Activated CD4-positive, alpha-beta T cell treated with anti-CD3 and anti-CD28 coated beads for 24 hours (primary cell): Measurements from ENCODE around the gene PDGFA.

ENCODE experiments used
- DNase-seq, 2 donors: peaks; one replicate each; pipeline ENCODE4 v3.0.0-alpha.2; 2020; ENCODE audit warnings: low read depth in 2 of 2

PDGFA gene

DNA sequence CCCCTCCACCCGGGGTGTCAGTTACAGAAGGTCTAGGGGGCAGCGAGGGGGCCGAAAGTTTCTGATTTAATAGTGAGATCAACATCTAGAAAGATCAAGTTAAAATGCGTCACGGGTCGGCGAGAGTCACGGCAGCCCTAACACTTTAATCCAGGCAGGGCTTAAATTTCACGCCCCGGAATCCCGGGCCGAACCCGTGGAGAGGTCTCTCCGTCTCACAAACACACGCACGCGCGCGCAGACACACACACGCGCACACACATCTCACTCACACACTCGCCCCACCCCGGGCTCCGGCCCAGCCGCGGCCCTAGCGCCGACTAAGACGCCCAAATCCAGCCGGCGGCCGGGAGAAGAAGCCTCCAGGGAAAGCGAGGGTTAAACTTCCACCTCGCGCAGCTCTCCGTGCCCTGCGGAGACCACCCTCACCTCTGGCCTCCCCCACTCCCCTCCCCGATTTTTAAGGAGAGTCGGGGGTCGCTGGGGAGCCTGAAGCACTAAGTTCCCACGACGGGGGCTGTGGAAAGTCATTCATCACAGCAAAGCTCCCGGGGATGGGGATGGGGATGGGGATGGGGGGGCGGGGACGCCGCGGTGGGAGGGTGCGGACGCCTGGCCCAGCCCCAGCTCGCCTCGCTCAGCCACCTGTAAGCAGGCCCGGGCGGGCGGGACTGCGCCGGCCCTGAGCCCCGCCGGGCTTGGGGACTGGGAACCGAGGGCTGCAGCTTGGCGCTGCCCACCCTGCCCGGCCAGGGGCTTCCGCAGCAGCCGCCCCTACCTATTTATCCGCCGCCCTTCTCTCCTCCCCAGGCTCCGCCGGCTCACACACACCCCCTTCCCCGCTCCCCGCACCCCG, 1.6 kb downstream of the PDGFA start:
- no peak for DNase-seq

DNA sequence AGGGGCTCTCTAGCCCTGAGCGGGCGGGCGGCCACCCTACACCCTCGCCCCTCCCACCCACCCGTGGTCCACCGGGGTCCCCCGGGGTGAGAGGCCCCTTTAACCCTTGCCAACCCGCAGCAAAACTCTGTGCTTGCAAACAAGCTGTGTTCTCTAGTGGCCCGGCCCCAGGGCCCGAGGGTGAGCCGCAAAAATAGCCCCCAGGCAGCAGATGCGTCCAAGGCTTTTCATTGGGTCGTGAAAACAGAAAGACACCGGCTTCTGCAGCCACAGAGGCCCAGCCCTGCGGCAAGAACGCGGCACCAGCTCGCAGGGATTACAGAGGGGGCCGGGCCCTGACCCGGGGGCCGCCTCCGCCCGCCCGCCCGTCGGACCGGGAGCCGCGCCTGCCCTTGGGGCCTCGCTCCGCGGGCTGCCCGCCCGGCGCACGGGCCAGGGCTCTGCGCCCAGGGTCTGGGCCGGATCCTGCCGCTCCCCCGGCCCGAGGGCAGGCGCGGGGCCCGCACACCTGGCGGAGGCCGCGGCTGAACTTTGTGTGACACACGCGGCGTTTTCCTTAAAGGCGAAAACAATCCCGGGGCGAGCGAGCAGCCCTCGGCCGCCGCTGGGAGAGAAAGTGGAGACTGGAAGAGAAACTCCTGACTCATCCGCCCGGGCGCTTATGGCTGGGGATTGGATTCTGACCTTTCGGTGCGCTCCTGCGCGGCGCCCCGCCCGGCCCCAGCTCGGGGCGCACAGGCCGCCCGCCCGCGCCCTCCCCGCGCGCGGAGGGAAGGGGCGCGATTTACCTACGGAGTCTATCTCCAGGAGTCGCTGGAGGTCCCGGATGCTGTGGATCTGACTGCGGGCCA, 2.8 kb downstream of the PDGFA start:
- peak in 1 of 2 donors; percentile 21 for DNase-seq

DNA sequence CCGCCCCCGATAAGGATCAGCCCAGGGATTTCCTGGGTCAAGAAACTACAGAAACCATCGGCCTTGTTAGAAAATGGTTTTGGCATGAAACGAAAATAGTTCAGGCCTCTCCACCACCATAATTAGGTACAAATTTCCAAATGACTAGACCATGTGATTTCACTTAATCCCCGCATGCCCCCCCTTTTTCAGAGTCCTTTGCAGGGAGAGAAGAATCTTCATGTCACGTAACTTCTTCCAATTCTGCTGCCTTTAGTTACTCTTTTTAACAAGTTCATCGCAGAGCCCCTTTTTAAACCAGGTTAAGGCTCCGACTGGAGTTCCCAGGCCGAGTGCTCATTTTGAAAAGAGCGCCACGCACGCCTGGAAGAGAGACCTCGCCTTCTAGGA, 3.4 kb downstream of the PDGFA start:
- no peak for DNase-seq

DNA sequence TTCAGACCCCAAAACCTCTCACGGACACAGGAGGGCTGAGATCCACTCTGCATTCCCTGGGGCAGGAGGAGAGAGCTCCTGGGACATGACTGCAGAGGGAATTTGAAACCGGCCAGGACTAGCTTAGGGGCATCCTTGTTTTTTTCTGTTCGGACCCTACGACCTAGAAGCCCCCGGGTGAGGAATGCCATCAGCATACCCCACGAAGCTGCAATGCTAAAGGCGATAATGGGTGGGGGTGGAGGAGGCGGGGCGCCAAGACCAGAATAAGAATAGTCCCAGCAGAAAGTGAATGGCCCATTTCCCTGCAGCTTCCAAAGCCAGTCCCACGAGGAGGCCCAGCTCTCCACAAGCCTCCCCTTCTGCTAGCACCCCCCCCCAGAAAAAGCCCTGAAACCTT, 4.0 kb downstream of the PDGFA start:
- DNase-seq, result no peak

DNA sequence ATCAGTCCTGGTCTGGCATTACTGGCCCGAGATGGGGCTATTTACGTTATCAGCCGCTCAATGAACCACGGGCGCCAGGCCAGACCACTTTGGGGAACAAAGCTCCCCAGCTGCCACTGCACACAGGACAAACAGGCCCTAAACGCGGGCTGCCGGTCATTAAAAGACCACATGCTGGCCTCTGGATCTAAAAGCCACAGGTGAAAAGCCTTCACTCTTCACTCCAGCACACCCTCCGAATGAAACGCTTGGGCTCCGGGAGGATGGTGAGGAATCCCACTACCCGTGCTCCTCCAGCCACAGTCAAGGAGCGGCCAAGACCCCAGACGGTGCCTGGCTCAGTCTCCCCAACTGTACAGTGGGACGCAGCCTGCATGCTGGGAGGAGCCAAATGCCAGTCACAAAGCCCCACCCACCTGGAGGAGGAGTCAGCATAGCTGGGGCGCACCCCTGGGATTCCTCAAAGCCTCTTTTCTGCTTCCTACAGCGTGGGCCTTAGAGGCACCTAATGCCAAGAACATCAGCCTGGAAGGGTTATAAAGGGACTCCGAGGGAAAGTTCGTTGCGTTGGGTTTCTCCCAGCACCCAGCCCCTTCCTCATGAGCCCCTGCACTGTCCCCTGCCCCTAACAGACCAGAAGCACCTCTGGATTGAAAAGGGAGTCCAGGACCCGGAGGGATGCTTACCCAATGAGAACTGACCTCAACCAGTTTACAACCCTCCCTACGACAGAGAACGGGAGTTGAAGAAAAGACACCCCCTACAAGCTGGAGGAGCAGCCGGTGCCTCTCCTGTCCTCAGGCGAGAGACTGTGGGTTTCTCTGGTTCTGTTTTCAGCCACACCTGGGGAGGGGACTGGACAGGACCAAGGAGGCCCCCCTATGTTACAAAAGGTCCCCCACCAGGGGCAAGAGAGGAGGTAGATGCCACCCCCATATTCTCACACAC, 4.7 kb downstream of the PDGFA start:
- DNase-seq, result no peak

DNA sequence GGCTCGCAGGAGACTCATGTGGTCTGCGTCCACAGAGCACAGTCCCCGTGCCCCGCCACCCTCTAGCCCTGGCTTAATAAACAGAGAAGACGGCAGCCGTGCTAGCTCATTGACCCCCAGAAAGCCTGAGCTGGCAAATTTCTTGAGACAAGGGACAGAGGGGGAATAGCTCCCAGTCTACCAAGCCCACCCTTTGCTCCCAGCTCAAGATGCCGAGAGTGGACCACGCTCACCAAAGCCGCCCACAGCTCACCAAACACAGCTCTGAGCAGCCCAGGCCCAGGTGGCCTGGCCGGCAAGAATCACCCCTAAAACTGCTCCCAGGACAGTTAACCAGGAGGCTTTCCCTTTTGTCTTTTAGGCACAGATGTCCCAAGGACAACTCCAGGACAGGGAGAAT, 5.4 kb downstream of the PDGFA start:
- DNase-seq, result no peak

DNA sequence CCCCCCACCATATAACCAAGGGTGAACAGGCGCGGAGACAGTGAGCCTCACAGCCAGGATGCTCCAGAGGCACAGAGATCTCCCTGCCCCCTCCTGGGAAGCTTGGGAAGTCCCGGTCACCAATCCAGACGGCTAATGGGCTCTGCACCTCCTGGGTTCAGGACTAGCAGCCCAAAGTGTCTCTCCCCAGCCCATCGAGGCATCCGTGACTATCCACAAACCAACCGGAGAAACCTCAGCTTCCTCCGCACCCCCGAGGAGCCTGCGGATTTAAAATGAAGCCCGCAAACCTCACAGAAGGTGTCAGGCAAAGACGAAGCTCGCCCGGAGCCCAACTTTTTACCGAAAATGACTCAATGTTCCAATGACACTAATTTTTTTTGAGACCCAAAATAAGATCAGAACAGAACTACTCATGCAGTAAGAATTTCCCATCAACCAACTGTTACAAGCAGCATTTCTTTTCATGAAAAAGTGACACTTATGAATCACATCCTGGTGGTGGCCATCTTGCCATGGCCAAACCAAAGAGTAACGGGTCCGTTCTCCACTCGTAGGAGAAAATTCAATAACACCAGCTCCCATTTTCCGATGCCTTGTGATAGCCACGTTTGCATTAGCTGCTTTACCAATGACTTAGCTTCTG, 6.0 kb downstream of the PDGFA start:
- DNase-seq, result no peak

DNA sequence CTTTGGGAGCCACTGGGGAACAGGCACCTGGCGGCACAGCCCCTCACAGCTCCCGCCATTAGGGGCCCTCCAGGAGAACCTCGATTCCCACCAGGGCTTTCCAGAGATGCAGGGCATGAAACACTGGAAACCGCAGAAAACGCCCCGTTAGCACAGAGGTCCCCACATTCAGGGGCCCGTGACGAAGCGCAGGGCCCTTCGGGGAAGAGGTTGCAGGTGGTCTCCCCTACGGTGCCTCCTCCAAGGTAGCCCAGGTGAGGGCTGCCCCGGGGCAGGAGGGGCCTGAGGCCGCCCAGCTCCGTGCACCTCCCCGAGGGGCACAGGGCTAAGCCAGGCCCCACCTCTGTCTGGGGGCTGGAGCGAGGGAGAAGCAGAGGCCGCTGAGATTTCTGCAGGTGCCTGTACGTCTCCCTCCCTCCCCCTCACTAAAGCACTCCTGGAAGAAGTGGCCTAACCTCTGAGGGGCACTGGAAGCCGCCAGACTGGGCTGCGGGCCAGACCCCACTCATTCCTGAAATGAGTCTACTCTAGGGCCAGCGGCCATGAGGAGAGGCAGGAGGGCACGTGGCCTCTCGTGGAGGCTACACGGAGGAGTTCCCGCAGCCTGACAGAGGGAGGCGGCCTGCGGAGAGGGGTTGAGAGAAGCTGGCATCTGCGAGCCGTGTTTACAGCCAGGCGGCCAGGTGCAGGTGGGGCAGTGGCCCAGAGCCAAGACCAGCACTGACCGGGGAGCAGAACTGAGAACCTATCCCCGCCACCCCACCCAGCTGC, 6.9 kb downstream of the PDGFA start:
- DNase-seq, result no peak

DNA sequence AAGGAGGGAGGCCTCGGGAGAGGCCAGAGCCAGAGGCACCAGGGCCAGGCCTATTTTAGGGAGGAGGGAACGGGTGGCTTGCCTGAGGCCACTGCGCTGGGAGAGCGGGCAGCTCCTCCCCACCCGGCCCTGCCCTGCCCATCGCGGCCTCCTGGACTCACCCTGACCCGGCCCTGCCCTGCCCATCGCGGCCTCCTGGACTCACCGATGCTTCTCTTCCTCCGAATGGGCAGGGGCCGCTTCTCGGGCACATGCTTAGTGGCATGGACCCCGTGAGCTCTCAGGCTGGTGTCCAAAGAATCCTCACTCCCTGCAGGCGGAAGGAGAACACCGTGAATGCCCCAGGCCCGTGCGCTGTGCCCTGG, 7.5 kb downstream of the PDGFA start:
- DNase-seq, result no peak

DNA sequence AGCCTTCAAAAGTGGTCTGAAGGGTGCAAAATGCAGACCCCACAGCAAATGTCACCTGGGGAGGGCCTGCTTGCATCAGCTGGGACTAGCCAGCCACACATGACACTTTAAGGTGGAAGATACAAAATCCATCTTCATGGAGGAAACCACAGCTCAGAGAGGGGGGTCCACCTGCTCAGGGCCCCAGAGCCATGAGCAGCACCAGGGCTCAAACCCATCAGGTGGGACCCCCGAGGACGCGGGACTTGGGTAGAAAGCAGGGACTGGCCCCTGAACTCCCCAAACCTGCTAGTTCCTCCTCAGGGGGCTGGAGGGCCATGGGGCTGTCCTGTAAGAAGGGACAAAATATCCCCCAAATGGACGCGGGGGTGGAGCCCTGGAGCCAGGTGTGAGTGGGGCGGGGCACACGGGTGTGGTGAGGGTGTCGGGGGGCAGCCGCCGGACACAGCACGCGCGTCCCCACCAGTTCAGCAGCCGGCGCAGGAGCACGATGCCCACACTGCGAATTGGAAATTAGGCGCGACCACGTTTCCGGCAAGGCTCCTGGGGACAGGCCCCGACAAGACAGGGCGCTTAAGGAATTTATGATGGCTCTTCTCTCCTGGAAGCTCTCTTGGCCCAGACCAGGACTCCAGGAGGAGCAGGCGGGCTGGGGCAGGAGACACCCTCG, 8.0 kb downstream of the PDGFA start:
- no peak for DNase-seq

DNA sequence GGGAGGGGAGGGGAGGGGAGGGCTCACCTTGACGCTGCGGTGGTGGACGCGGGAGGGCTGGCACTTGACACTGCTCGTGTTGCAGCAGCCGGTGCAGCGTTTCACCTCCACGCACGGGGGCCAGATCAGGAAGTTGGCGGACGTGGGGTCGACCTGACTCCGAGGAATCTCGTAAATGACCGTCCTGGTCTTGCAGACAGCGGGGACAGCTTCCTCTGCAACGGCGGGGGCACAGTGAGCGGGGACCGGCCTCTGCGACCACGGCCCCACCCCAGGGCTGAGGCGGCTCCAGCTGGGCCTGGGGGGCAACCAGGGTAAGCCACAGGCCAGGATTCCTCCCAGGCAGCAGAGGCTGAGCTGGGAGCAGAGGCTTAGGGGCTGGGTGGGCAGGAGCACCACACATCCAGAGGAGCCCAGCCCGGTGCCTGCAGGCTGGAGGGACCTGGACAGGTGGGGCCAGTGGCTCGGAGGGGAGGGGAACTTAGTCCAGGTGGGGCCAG, 8.8 kb downstream of the PDGFA start:
- DNase-seq, result no peak

DNA sequence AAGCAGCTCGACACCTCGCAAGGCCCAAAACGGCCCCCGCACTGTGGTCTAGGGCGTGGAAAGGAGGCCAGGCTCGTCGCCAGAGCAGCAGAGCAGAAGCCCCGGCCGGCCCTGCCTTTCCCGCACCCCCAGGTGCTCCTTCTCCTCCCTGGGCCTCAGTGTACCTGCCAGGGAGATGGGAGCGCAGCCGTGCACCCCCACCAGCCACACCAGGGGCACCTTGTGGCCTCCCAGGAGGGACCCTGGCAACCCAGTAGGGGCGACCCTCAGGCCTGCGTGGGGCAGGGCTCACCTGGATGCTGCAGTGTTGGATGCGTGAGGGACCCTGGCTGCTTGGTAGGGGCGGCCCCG, 9.5 kb downstream of the PDGFA start:
- DNase-seq, result no peak

DNA sequence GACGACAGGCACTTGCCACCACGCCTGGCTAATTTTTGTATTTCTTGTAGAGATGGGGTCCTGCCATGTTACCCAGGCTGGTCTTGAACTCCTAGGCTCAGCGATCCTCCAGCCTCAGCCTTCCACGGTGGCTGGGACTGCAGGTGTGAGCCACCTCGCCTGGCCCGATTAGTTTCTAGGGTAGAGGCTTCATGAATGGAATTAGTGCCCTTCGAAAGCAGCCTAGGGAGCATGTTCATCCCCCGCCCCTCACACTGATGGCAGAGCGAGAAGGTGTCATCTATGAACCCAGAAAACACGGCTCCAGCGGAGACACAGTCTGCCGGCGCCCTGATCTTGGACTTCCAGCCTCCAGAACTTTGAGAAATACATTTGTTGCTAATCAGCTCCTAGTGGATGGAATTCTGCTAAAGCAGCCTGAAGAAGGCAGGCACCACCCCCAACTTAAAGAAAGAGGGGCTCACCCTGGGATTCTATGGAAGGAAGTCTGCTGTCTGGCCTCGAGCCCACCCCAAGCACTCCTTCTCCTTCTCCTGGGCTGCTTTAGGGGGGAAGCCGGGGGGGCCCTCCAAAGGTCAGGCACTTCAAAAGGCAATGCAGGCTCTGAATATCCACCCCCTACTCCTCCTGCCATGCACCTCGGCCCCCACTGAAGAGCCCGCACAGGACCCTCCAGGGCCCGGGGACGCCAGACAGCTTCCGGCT, 10.1 kb downstream of the PDGFA start:
- DNase-seq, result no peak

DNA sequence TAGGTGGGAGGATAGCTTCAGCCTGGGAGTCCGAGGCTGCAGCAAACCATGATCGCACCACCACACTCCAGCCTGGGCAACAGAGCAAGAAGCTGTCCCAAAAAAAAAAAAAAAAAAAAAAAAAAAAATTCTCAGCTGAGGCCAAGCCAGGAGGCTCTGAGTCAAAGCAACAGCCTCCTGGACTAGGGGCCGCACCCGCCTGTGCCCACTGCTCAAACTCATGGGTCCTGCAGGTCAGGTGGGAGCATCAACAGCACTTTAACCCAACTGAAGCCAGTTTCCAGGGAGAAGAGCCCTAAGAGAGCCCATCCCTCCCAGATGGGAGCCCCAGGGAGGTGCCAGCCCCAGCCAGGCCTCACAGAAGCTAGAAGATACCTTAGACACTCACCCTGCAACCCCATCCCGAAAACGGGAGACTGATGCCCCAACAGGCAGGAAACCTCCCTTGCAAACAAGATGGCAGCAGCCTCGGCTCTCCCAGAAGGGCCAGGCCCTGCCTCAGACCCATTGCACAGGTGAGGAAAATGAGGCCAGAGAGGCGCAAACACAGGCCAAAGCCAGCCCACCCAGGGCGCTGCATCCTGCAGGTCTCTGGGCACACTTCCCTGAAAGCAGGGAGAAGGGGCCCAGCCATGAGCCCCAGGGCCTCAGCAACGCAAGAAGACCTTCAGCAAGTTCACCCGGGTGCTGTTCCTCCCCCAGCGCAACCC, 11.0 kb downstream of the PDGFA start:
- DNase-seq, result no peak

DNA sequence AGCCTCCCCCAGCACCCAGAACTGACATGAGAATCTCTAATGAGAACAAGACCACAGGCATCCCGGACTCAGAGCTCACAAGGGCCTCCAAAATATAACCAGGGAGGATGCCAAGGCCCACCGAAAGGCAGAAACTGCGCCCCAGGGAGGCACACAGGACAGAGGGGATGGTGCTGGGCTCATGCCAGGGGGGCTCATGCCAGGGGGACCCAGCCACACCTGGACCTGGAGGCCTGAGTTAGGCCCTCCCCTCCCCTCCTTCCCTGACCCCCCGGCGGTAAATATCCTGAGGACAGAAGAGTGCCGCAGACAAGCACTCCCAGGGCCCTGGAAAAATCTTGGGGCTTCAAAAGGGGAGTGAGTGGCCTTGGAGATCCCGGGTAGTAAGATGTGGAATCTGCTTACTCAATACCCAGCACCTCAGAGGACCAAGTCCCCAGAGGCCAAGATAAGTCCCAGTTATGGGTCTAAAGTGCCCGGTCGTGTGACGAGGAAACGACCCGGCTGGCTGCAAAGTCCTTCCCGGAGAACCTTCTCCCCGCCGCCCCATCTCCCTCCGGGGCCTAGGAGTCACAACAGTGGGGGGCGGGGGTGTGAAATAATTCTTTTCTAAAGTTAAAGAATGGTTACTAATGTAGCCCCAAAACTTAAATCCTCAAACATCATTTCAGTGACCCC, 11.9 kb downstream of the PDGFA start:
- DNase-seq, result no peak

DNA sequence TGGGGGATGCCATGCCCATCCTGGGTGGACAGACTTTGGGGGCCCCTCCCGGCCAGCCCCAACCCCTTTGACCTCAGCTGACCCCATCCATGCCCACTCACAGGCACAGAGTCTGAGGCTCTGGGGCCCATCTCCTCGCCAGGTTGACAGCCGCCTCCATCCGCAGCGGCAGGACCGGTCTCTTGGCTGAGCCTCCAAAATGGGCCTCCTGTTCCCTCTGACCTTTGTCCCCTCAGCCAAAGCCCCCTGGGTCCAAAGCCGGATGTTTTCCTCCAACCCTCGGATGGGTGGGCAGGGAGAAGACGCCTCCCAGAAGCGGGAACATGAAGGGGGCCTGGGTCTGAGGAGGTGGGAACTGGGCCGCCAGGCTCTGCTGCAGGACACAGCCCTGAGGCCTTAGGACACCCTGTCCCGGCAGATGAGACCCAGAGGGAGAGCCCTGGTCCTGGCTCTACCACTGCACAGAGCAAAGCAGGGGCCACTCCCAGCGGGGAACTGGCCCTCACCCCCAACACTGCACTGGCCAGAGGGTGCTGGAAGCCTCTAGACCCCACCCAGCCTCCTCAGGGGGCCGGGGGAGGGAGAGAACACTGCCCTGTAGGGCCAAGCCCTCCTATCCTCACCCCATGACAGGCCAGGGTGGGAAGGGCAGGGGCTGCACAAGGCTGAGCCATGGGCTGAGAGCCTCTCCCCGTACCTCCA, 12.6 kb downstream of the PDGFA start:
- no peak for DNase-seq

DNA sequence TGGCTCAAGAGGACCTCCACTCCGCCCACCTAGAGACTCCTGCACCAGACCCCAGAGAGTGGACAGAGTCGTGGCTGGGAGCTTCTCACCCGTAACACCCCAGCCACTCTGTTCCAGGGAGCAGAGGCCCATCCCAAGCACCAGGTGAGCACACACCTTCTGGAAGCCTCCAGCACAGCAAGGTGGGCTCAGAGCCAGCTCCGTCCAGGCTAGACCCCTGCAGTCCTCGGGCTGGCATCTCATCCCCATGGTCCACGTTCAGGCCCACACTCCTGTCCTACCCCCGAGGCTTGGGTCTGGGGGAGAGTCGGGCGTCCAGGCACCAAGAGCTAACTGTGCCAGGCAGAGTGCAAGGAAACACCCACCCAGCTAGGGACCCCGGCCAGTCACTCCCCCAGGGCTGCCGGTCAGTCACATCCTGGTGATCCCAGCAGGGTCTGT, 13.2 kb downstream of the PDGFA start:
- no peak for DNase-seq

DNA sequence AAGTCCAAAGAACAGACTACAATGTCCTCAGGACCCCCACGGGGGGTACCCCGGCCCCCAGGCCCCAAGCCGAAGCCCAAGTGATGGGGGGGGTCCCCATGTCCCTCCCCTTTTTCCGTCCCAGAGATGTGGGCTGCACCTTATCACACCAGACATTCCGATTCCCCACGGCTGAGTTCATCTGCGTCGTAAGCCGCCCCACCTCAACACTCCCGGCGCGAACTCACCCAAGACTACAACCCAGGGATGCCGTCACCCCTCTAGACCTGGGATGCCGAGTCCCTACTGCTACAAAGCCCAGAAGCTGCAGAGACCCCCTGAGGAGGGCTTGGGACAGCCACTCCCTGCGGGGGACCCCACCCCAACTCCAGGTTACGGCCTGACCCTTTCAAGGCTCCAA, 14.5 kb downstream of the PDGFA start:
- no peak for DNase-seq
